HCT116 (cell line): ENCODE measurements around the gene TMEM164. TPM values are rescaled to one million over a fixed set of nuclear protein-coding genes. Genes with fewer than 3 reads are reported as not detected.

Experiments used
- ATAC-seq: fragments of 200-7000 bp; cut with Tn5 transposase; 2 replicates; pipeline ENCODE4 v1.9.1; 2020; ENCODE audit warnings: mild to moderate bottlenecking, moderate library complexity
- BruUV-seq: library from RNA; stranded (reverse); fragments of 400-500 nt; replicated peaks from 2 replicates; lab custom pipeline; 2021; lab: Mats Ljungman, UMichigan
- CTCF ChIA-PET: fragments of 300-600 bp; sonication (Branson Sonifier 250); formaldehyde crosslinking; loops from one replicate; lab custom pipeline; 2021; ENCODE audit warnings: antibody characterized with exemption; lab: Charles Lee
- POLR2A ChIA-PET: fragments of 300-600, 350-600 bp; sonication (Branson Sonifier 250); formaldehyde crosslinking; loops from one replicate; lab custom pipeline; 2021; ENCODE audit warnings: antibody characterized with exemption; lab: Charles Lee
- RAD21 ChIA-PET, 2 experiments: fragments of 300-600 bp; sonication (Branson Sonifier 250); formaldehyde crosslinking; loops; one replicate each; lab custom pipeline; 2023; ENCODE audit warnings: low total read pairs in 2 of 2; ENCODE audit not compliant: uncharacterized antibody in 2 of 2, unreplicated experiment in 2 of 2, low non-redundant PET in 1 of 2; lab: Charles Lee
- DNase-seq: peaks from one replicate; pipeline ENCODE4 v3.0.0-alpha.2; 2010; ENCODE audit warnings: low read depth, low spot score
- H2AFZ ChIP-seq: fragments of 200-600 bp; shearing (Covaris generic), sonication (generic); 2 replicates; pipeline ENCODE4 v1.6.1; 2017; ENCODE audit warnings: low read depth, mixed run types, mixed read lengths, antibody characterized with exemption, low read length; ENCODE audit not compliant: poor library complexity, severe bottlenecking
- H3K27ac ChIP-seq: 2 replicates; pipeline ENCODE4 v1.5.1; 2012; ENCODE audit warnings: low read depth, low read length
- H3K27me3 ChIP-seq: fragments of 200-600 bp; sonication (generic); 2 replicates; pipeline ENCODE4 v1.6.1; 2016; ENCODE audit warnings: mixed run types, low read length, mixed read lengths; ENCODE audit not compliant: insufficient read depth
- H3K36me3 ChIP-seq, 2 experiments: fragments of 200-500 bp in 1 of 2; fragments of 200-600 bp in 1 of 2; sonication (Bioruptor generic) in 1 of 2; sonication (generic) in 1 of 2; 2 replicates each; pipeline versions ENCODE4 v1.5.1 to v1.6.1; 2014 to 2016; ENCODE audit warnings: low read length in 2 of 2, inconsistent platforms in 1 of 2, mixed read lengths in 1 of 2, mixed run types in 1 of 2; ENCODE audit not compliant: insufficient read depth in 2 of 2, control insufficient read depth in 1 of 2
- H3K4me1 ChIP-seq, 2 experiments: fragments of 200-600 bp in 1 of 2; sonication (generic) in 1 of 2; 2 replicates each; pipeline versions ENCODE4 v1.5.1 to v1.6.1; 2012 to 2017; ENCODE audit warnings: low read length in 2 of 2, inconsistent platforms in 1 of 2, mild to moderate bottlenecking in 1 of 2, mixed read lengths in 1 of 2, mixed run types in 1 of 2, moderate library complexity in 1 of 2; ENCODE audit not compliant: insufficient read depth in 2 of 2, control insufficient read depth in 1 of 2
- H3K4me2 ChIP-seq: fragments of 200-600 bp; sonication (generic); 2 replicates; pipeline ENCODE4 v1.6.1; 2017; ENCODE audit warnings: mixed run types, low read length, mixed read lengths
- H3K4me3 ChIP-seq, 2 experiments: fragments of 200-600 bp in 1 of 2; sonication (generic) in 1 of 2; replicated peaks in 1 of 2; 2 replicates each; pipeline ENCODE4 v1.5.1; 2011 to 2016; ENCODE audit warnings: low read length in 2 of 2, control low read depth in 1 of 2, low read depth in 1 of 2, mild to moderate bottlenecking in 1 of 2, mixed read lengths in 1 of 2, mixed run types in 1 of 2
- H3K79me2 ChIP-seq: fragments of 200-600 bp; sonication (generic); 2 replicates; pipeline ENCODE4 v1.6.1; 2017; ENCODE audit warnings: mild to moderate bottlenecking, mixed run types, low read length, moderate library complexity, mixed read lengths; ENCODE audit not compliant: insufficient read depth
- H3K9ac ChIP-seq: fragments of 200-600 bp; sonication (generic); 2 replicates; pipeline ENCODE4 v1.6.1; 2016; ENCODE audit warnings: low read length, mixed read lengths
- H3K9me2 ChIP-seq: fragments of 200-600 bp; sonication (generic), shearing (Covaris generic); 2 replicates; pipeline ENCODE4 v1.6.1; 2017; ENCODE audit warnings: mixed run types, mild to moderate bottlenecking, moderate library complexity; ENCODE audit not compliant: insufficient read depth
- H3K9me3 ChIP-seq, 2 experiments: fragments of 200-500 bp in 1 of 2; fragments of 200-600 bp in 1 of 2; sonication (Bioruptor generic) in 1 of 2; sonication (generic) in 1 of 2; 2 replicates each; pipeline ENCODE4 v1.6.1; 2014 to 2017; ENCODE audit warnings: low read length in 2 of 2, mixed read lengths in 2 of 2, inconsistent platforms in 1 of 2, low read depth in 1 of 2, mild to moderate bottlenecking in 1 of 2, mixed run types in 1 of 2, moderate library complexity in 1 of 2; ENCODE audit not compliant: control insufficient read depth in 1 of 2, insufficient read depth in 1 of 2
- H4K20me1 ChIP-seq: fragments of 200-600 bp; sonication (generic), shearing (Covaris generic); 2 replicates; pipeline ENCODE4 v1.6.1; 2017; ENCODE audit warnings: mixed run types, mild to moderate bottlenecking, moderate library complexity; ENCODE audit not compliant: insufficient read depth
- CBX3 ChIP-seq: IDR thresholded peaks from 2 replicates; pipeline ENCODE4 v1.6.1; 2012; ENCODE audit warnings: low read depth
- CEBPB ChIP-seq: IDR thresholded peaks from 2 replicates; pipeline ENCODE4 v1.6.1; 2012; ENCODE audit warnings: low read depth
- EGR1 ChIP-seq: IDR thresholded peaks from 2 replicates; pipeline ENCODE4 v1.6.1; 2012; ENCODE audit warnings: low read depth
- ELF1 ChIP-seq: IDR thresholded peaks from 2 replicates; pipeline ENCODE4 v1.6.1; 2012; ENCODE audit warnings: low read depth, borderline replicate concordance
- EZH2phosphoT487 ChIP-seq: fragments of 200-600 bp; IDR thresholded peaks from 2 replicates; pipeline ENCODE4 v1.6.1; 2018; ENCODE audit warnings: antibody characterized with exemption, borderline replicate concordance
- FOSL1 ChIP-seq: IDR thresholded peaks from 2 replicates; pipeline ENCODE4 v1.6.1; 2012; ENCODE audit warnings: low read depth
- JUND ChIP-seq: IDR thresholded peaks from 2 replicates; pipeline ENCODE4 v1.6.1; 2012
- POLR2A ChIP-seq: IDR thresholded peaks from 2 replicates; pipeline ENCODE4 v1.7.0; 2011; ENCODE audit warnings: borderline replicate concordance; ENCODE audit not compliant: insufficient read depth, insufficient read length; ENCODE audit errors: extremely low read depth
- POLR2AphosphoS5 ChIP-seq: IDR thresholded peaks from 2 replicates; pipeline ENCODE4 v1.6.1; 2011; ENCODE audit warnings: mild to moderate bottlenecking, low read depth, low read length, moderate library complexity
- RAD21 ChIP-seq: IDR thresholded peaks from 2 replicates; pipeline ENCODE4 v1.6.1; 2012; ENCODE audit warnings: low read depth, mild to moderate bottlenecking
- SRF ChIP-seq: IDR thresholded peaks from 2 replicates; pipeline ENCODE4 v1.6.1; 2012; ENCODE audit warnings: low read depth
- TCF7L2 ChIP-seq: IDR thresholded peaks from 2 replicates; pipeline ENCODE4 v1.7.0; 2011; ENCODE audit warnings: borderline replicate concordance, inconsistent platforms; ENCODE audit not compliant: insufficient read depth, insufficient read length; ENCODE audit errors: extremely low read depth
- YY1 ChIP-seq: IDR thresholded peaks from 2 replicates; pipeline ENCODE4 v1.6.1; 2011; ENCODE audit warnings: low read length, low read depth, moderate library complexity, mild to moderate bottlenecking; ENCODE audit not compliant: insufficient replicate concordance; ENCODE audit errors: extremely low read depth
- ZFX ChIP-seq: fragments of 450-650 bp; IDR thresholded peaks from 2 replicates; pipeline ENCODE4 v1.6.1; 2017
- ZNF274 ChIP-seq: fragments of 200-500 bp; sonication (Bioruptor generic); IDR thresholded peaks from 2 replicates; pipeline ENCODE4 v1.6.1; 2014; ENCODE audit warnings: mild to moderate bottlenecking, low read depth, low read length, inconsistent platforms
- intact Hi-C: fragments of 100-400 bp; cut with micrococcal nuclease; formaldehyde crosslinking; loops from 2 replicates; pipeline ENCODE4 v1.10.0; 2022
- total RNA-seq: library from RNA; stranded (reverse); gene quantifications from one replicate; pipeline ENCODE4 v1.2.1, GENCODE V29; 2021; ENCODE audit not compliant: unreplicated experiment
- TF ChIP-seq, protein P1 (sequence below): IDR thresholded peaks from 2 replicates; pipeline ENCODE4 v1.6.1; 2012; ENCODE audit warnings: low read depth
- TF ChIP-seq, protein P2 (sequence below): IDR thresholded peaks from 2 replicates; pipeline ENCODE4 v1.6.1; 2012
- TF ChIP-seq, protein P3 (sequence below): IDR thresholded peaks from 2 replicates; pipeline ENCODE4 v1.6.1; 2012
- TF ChIP-seq, protein P4 (sequence below), 3 experiments: fragments of 200-600 bp in 1 of 3; sonication (generic) in 1 of 3; IDR thresholded peaks in 2 of 3; conservative IDR thresholded peaks in 1 of 3; 2 replicates each; pipeline ENCODE4 v1.5.1; 2012 to 2017; ENCODE audit warnings: low read depth in 2 of 3, low read length in 2 of 3, antibody characterized with exemption in 1 of 3, borderline replicate concordance in 1 of 3, control low read depth in 1 of 3, mild to moderate bottlenecking in 1 of 3, mixed read lengths in 1 of 3, mixed run types in 1 of 3, moderate library complexity in 1 of 3; ENCODE audit not compliant: insufficient read depth in 1 of 3

TMEM164 gene
- total RNA-seq, 1 experiment from 2014 or later: 18.7 TPM

DNA sequence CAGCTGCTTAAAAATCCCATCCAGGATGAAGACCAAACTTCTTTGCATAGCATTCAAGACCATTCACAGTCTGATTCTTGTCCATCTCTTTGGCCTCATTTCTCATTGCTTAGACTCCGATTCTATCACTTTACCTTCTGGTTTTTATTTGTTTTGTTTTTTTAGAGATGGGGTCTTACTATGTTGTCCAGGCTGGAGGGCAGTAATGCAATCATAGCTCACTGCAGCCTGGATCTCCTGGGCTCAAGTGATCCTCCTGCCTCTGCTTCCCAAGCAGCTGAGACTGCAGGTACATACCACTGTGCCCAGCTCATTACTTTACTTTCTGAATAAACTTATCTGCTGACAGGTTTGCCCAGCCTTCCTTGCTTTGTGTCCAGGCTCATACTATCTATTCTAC is 152.8 kb downstream of the TMEM164 start:
- DNase-seq (no peak), ATAC-seq (no peak)
- H3K9me2 ChIP-seq: no peaks in the 10 kb centered on the region
- no peaks in the 10 kb centered on the region for H4K20me1 ChIP-seq
- H3K4me2 ChIP-seq: no peak overlapping the region
- no TSS peak for BruUV-seq
- no peak overlapping the region for H2AFZ ChIP-seq
- H3K36me3 ChIP-seq: no peaks in the 10 kb centered on the region
- peaks cover 0 to 2% of the 10 kb centered on the region in 2 experiments; a peak in 1 of 4 replicates for H3K4me1 ChIP-seq
- ChIA-PET POLR2A (no interaction called here), RAD21 (no interaction called here), CTCF (interaction anchor here (0.7 kb wide), 1 partner anchor 9 kb away, joined by 3 read pairs; no protein-coding TSS in a partner anchor)
- no peak overlapping the region for H3K27ac ChIP-seq
- intact Hi-C loops: no loop called here
- no peaks in the 10 kb centered on the region for H3K9me3 ChIP-seq
- TF ChIP-seq CEBPB (no peak), SRF (no peak), RAD21 (no peak), YY1 (no peak), ELF1 (no peak), EGR1 (no peak), POLR2A (no peak), EZH2phosphoT487 (no peak), TCF7L2 (no peak), CBX3 (no peak), ZFX (no peak), ZNF274 (no peak), FOSL1 (no peak), POLR2AphosphoS5 (no peak), JUND (no peak)
- TF ChIP-seq, protein P1, sequence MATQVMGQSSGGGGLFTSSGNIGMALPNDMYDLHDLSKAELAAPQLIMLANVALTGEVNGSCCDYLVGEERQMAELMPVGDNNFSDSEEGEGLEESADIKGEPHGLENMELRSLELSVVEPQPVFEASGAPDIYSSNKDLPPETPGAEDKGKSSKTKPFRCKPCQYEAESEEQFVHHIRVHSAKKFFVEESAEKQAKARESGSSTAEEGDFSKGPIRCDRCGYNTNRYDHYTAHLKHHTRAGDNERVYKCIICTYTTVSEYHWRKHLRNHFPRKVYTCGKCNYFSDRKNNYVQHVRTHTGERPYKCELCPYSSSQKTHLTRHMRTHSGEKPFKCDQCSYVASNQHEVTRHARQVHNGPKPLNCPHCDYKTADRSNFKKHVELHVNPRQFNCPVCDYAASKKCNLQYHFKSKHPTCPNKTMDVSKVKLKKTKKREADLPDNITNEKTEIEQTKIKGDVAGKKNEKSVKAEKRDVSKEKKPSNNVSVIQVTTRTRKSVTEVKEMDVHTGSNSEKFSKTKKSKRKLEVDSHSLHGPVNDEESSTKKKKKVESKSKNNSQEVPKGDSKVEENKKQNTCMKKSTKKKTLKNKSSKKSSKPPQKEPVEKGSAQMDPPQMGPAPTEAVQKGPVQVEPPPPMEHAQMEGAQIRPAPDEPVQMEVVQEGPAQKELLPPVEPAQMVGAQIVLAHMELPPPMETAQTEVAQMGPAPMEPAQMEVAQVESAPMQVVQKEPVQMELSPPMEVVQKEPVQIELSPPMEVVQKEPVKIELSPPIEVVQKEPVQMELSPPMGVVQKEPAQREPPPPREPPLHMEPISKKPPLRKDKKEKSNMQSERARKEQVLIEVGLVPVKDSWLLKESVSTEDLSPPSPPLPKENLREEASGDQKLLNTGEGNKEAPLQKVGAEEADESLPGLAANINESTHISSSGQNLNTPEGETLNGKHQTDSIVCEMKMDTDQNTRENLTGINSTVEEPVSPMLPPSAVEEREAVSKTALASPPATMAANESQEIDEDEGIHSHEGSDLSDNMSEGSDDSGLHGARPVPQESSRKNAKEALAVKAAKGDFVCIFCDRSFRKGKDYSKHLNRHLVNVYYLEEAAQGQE: no peak
- TF ChIP-seq, protein P2, sequence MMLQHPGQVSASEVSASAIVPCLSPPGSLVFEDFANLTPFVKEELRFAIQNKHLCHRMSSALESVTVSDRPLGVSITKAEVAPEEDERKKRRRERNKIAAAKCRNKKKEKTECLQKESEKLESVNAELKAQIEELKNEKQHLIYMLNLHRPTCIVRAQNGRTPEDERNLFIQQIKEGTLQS: no peak
- TF ChIP-seq, protein P3, sequence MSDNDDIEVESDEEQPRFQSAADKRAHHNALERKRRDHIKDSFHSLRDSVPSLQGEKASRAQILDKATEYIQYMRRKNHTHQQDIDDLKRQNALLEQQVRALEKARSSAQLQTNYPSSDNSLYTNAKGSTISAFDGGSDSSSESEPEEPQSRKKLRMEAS: no peak
- TF ChIP-seq, protein P4, sequence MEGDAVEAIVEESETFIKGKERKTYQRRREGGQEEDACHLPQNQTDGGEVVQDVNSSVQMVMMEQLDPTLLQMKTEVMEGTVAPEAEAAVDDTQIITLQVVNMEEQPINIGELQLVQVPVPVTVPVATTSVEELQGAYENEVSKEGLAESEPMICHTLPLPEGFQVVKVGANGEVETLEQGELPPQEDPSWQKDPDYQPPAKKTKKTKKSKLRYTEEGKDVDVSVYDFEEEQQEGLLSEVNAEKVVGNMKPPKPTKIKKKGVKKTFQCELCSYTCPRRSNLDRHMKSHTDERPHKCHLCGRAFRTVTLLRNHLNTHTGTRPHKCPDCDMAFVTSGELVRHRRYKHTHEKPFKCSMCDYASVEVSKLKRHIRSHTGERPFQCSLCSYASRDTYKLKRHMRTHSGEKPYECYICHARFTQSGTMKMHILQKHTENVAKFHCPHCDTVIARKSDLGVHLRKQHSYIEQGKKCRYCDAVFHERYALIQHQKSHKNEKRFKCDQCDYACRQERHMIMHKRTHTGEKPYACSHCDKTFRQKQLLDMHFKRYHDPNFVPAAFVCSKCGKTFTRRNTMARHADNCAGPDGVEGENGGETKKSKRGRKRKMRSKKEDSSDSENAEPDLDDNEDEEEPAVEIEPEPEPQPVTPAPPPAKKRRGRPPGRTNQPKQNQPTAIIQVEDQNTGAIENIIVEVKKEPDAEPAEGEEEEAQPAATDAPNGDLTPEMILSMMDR (IDR thresholded peaks at IDR 0.05 in 2 of 3, conservative IDR thresholded peaks at IDR 0.05 in 1 of 3; ENCODE audit: borderline replicate concordance in 1 of 3, insufficient read depth in 1 of 3, low read depth in 2 of 3, low read length in 2 of 3): no peak
- no peaks in the 10 kb centered on the region for H3K27me3 ChIP-seq
- no peaks in the 10 kb centered on the region for H3K79me2 ChIP-seq
- no peak overlapping the region for H3K4me3 ChIP-seq
- H3K9ac ChIP-seq: no peak overlapping the region
